CD4-positive, alpha-beta T cell (primary cell): Measurements from ENCODE around the gene PCDHA13. TPM values are rescaled to one million over a fixed set of nuclear protein-coding genes. Genes with fewer than 3 reads are reported as not detected.

Source experiments
- ATAC-seq: fragments of 200-7000 bp; cut with Tn5 transposase; one replicate; pipeline ENCODE4 v1.10.0; 2022; ENCODE audit warnings: mild to moderate bottlenecking; ENCODE audit not compliant: poor library complexity
- CTCF ChIA-PET: fragments of 350-600 bp; sonication (Branson Sonifier 250); formaldehyde crosslinking; loops from one replicate; lab custom pipeline; 2021; ENCODE audit warnings: antibody characterized with exemption, inconsistent platforms; lab: Charles Lee
- POLR2A ChIA-PET: fragments of 350-600 bp; sonication (Branson Sonifier 250); formaldehyde crosslinking; loops from one replicate; lab custom pipeline; 2021; ENCODE audit warnings: antibody characterized with exemption, inconsistent platforms; lab: Charles Lee
- DNase-seq, 14 experiments: peaks; one replicate each; pipeline ENCODE4 v3.0.0-alpha.2; 2013 to 2020; ENCODE audit warnings: mixed read lengths in 2 of 14
- H3K27ac ChIP-seq, 2 donors: one replicate each; pipeline versions ENCODE4 v1.5.1 to v1.7.0; 2013; ENCODE audit warnings: low read length in 2 of 2, low read depth in 1 of 2, mild to moderate bottlenecking in 1 of 2
- H3K27me3 ChIP-seq, 2 experiments: 1 replicate in 1 of 2; 2 replicates in 1 of 2; pipeline versions ENCODE4 v1.6.1 to v1.7.0; 2013; ENCODE audit warnings: low read length in 2 of 2, control low read depth in 1 of 2, mild to moderate bottlenecking in 1 of 2, moderate library complexity in 1 of 2; ENCODE audit not compliant: insufficient read depth in 2 of 2, control insufficient read depth in 1 of 2
- H3K36me3 ChIP-seq: one replicate; pipeline ENCODE4 v1.6.1; 2013; ENCODE audit warnings: low read length, control low read depth; ENCODE audit not compliant: insufficient read depth
- H3K4me1 ChIP-seq: one replicate; pipeline ENCODE4 v1.6.1; 2013; ENCODE audit warnings: low read length, control low read depth; ENCODE audit not compliant: insufficient read depth
- H3K4me3 ChIP-seq: one replicate; pipeline ENCODE4 v1.5.1; 2013; ENCODE audit warnings: mild to moderate bottlenecking, low read length, moderate library complexity
- H3K9me3 ChIP-seq, 2 experiments: 1 replicate in 1 of 2; 2 replicates in 1 of 2; pipeline versions ENCODE4 v1.6.1 to v1.7.0; 2013; ENCODE audit warnings: low read length in 2 of 2, mild to moderate bottlenecking in 2 of 2, control low read depth in 1 of 2, moderate library complexity in 1 of 2; ENCODE audit not compliant: control insufficient read depth in 1 of 2, insufficient read depth in 1 of 2
- H3K27ac Mint-ChIP-seq: one replicate; pipeline ENCODE4 v1.8.0; 2020; ENCODE audit warnings: mixed read lengths
- H3K27me3 Mint-ChIP-seq: one replicate; pipeline ENCODE4 v1.8.0; 2021; ENCODE audit warnings: mixed read lengths
- H3K36me3 Mint-ChIP-seq: one replicate; pipeline ENCODE4 v1.8.0; 2021; ENCODE audit warnings: low read depth, mixed read lengths
- H3K4me1 Mint-ChIP-seq: one replicate; pipeline ENCODE4 v1.8.0; 2021; ENCODE audit warnings: low read depth, mixed read lengths
- H3K4me3 Mint-ChIP-seq: one replicate; pipeline ENCODE4 v1.8.0; 2020; ENCODE audit warnings: mild to moderate bottlenecking, mixed read lengths
- H3K9me3 Mint-ChIP-seq: one replicate; pipeline ENCODE4 v1.8.0; 2020; ENCODE audit warnings: mixed read lengths
- intact Hi-C, 2 experiments: fragments of 100-400 bp; cut with DNase I in 1 of 2; cut with micrococcal nuclease in 1 of 2; formaldehyde crosslinking; loops; one replicate each; pipeline versions ENCODE4 v1.15.1 to v1.9.0; 2023 to 2025; cut with DNase I, micrococcal nuclease
- total RNA-seq, 174 experiments: library from RNA in 2 of 174; stranded (reverse) in 2 of 174; gene quantifications; one replicate each; pipeline ENCODE4 v1.2.3 and lab custom pipeline; 2021 to 2026
- TF ChIP-seq, protein P1 (sequence below): fragments of 200-600 bp; IDR thresholded peaks from one replicate; pipeline ENCODE4 v1.8.0; 2022; ENCODE audit warnings: antibody characterized with exemption, mild to moderate bottlenecking

PCDHA13 gene
- total RNA-seq, 2 experiments from 2014 or later, result not detected

DNA sequence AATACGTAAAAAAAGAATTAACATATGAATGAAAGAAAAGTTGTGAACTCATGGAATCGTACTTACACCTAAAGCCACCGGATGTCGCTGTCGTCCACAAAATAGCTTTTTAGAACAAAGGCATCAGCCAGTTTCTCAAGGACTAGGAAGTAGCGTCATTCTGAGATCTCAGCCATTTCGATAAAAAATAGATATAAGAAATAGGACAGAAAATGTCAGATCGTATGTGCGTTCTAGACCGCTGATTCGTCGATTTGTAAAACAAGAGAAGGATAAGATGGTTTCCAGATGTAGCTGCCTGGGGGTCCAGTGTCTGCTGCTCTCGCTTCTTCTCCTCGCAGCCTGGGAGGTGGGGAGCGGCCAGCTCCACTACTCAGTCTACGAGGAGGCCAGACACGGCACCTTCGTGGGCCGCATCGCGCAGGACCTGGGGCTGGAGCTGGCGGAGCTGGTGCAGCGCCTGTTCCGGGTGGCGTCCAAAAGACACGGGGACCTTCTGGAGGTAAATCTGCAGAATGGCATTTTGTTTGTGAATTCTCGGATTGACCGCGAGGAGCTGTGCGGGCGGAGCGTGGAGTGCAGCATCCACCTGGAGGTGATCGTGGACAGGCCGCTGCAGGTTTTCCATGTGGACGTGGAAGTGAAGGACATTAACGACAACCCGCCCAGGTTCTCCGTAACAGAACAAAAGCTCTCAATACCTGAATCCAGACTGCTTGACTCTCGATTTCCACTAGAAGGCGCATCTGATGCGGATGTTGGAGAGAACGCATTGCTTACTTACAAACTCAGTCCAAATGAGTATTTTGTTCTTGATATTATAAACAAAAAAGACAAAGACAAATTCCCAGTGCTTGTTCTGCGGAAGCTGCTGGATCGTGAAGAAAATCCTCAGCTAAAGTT is 25.9 kb upstream of the PCDHA13 start, which contains the start of gene PCDHA10:
PCDHA10 (plus strand) TSS at position 126 of the 903 bp plus-strand sequence; CDS start at position 278, 152 bp downstream.
- no peak within 1 kb of the TSS for H3K4me3 Mint-ChIP-seq
- peaks cover 6% of the 10 kb centered on the region for H3K36me3 Mint-ChIP-seq
- intact Hi-C loops, result no loop called here

DNA sequence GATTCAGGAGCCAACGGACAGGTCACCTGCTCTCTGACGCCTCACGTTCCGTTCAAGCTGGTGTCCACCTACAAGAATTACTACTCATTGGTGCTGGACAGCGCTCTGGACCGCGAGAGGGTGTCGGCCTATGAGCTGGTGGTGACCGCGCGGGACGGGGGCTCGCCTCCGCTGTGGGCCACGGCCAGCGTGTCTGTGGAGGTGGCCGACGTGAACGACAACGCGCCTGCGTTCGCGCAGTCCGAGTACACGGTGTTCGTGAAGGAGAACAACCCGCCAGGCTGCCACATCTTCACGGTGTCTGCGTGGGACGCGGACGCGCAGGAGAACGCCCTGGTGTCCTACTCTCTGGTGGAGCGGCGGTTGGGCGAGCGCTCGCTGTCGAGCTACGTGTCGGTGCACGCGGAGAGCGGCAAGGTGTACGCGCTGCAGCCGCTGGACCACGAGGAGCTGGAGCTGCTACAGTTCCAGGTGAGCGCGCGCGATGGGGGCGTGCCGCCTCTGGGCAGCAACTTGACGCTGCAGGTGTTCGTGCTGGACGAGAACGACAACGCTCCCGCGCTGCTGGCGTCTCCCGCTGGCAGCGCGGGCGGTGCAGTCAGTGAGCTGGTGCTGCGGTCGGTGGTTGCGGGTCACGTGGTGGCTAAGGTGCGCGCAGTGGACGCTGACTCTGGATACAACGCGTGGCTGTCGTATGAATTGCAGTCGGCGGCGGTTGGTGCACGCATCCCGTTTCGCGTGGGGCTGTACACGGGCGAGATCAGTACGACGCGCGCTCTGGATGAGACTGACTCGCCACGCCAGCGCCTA is 24.5 kb upstream of the PCDHA13 start:
- peaks cover 15% of the 10 kb centered on the region for H3K9me3 Mint-ChIP-seq
- peaks cover 29 to 40% of the 10 kb centered on the region in 2 experiments for H3K9me3 ChIP-seq
- POLR2A ChIA-PET, result no interaction called here
- no peaks in the 10 kb centered on the region for H3K36me3 ChIP-seq
- no peak overlapping the region for H3K4me3 ChIP-seq
- no peak overlapping the region for H3K27ac Mint-ChIP-seq
- H3K36me3 Mint-ChIP-seq, result peaks cover 6% of the 10 kb centered on the region
- no peak overlapping the region for H3K4me3 Mint-ChIP-seq
- H3K27me3 Mint-ChIP-seq, result peaks cover 57% of the 10 kb centered on the region
- DNase-seq (no peak), ATAC-seq (no peak)
- no peaks in the 10 kb centered on the region for H3K4me1 ChIP-seq
- no peak overlapping the region for H3K27ac ChIP-seq
- no peaks in the 10 kb centered on the region for H3K4me1 Mint-ChIP-seq
- peaks cover 9 to 11% of the 10 kb centered on the region in 2 experiments for H3K27me3 ChIP-seq
- TF ChIP-seq, protein P1, sequence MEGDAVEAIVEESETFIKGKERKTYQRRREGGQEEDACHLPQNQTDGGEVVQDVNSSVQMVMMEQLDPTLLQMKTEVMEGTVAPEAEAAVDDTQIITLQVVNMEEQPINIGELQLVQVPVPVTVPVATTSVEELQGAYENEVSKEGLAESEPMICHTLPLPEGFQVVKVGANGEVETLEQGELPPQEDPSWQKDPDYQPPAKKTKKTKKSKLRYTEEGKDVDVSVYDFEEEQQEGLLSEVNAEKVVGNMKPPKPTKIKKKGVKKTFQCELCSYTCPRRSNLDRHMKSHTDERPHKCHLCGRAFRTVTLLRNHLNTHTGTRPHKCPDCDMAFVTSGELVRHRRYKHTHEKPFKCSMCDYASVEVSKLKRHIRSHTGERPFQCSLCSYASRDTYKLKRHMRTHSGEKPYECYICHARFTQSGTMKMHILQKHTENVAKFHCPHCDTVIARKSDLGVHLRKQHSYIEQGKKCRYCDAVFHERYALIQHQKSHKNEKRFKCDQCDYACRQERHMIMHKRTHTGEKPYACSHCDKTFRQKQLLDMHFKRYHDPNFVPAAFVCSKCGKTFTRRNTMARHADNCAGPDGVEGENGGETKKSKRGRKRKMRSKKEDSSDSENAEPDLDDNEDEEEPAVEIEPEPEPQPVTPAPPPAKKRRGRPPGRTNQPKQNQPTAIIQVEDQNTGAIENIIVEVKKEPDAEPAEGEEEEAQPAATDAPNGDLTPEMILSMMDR, result no peak
- CTCF ChIA-PET, result no interaction called here
- intact Hi-C loops, result no loop called here

More for the DNA sequence above, 25.9 kb upstream of the PCDHA13 start, which contains the start of gene PCDHA10:
- ATAC-seq (no peak), DNase-seq (no peak)
- TF ChIP-seq, protein P1, result no peak
- Mint-ChIP-seq H3K27me3 (peaks cover 47% of the 10 kb centered on the region), H3K4me1 (no peaks in the 10 kb centered on the region), H3K9me3 (peaks cover 12% of the 10 kb centered on the region), H3K27ac (no peak within 1 kb of the TSS)
- no peak within 1 kb of the TSS for H3K4me3 ChIP-seq
- ChIA-PET POLR2A (no interaction called here), CTCF (no interaction called here)
- no peak within 1 kb of the TSS for H3K27ac ChIP-seq
- H3K36me3 ChIP-seq, result no peaks in the 10 kb centered on the region
- H3K27me3 ChIP-seq, result peaks cover 9 to 10% of the 10 kb centered on the region in 2 experiments
- H3K9me3 ChIP-seq, result peaks cover 16 to 32% of the 10 kb centered on the region in 2 experiments
- no peaks in the 10 kb centered on the region for H3K4me1 ChIP-seq

DNA sequence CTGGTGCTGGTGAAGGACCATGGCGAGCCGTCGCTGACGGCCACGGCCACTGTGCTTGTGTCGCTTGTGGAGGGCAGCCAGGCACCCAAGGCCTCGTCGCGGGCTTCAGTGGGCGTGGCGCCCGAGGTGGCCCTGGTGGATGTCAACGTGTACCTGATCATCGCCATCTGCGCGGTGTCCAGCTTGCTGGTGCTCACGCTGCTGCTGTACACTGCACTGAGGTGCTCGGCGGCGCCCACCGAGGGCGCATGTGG is 24.0 kb upstream of the PCDHA13 start:
- CTCF ChIA-PET, result no interaction called here
- intact Hi-C loops, result no loop called here
- Histone ChIP-seq H3K27me3 (peaks cover 9 to 14% of the 10 kb centered on the region in 2 experiments), H3K4me1 (no peaks in the 10 kb centered on the region), H3K36me3 (no peaks in the 10 kb centered on the region), H3K27ac (no peak overlapping the region), H3K9me3 (peaks cover 29 to 42% of the 10 kb centered on the region in 2 experiments), H3K4me3 (no peak overlapping the region)
- ATAC-seq, result no peak
- TF ChIP-seq, protein P1, result no peak
- Mint-ChIP-seq H3K4me1 (no peaks in the 10 kb centered on the region), H3K4me3 (no peak overlapping the region), H3K9me3 (peaks cover 15% of the 10 kb centered on the region), H3K27me3 (peaks cover 54% of the 10 kb centered on the region), H3K27ac (no peak overlapping the region), H3K36me3 (peaks cover 6% of the 10 kb centered on the region)
- POLR2A ChIA-PET, result no interaction called here
- DNase-seq, result no peak
